Liver (tissue), 9 donors: ENCODE data around the gene GPS2. TPM values are rescaled to one million over a fixed set of nuclear protein-coding genes. Genes with fewer than 3 reads are reported as not detected.
A peak's percentile ranks its signal among the peaks of the same experiment; 100 is the strongest.

ENCODE experiments used
- DNase-seq: peaks from one replicate; pipeline ENCODE4 v3.0.0-alpha.2; 2017; ENCODE audit warnings: low spot score
- H3K27ac ChIP-seq, 2 donors: one replicate each; pipeline ENCODE4 v1.7.0; 2013; ENCODE audit warnings: inconsistent platforms in 2 of 2, low read length in 2 of 2, control low read depth in 1 of 2, low read depth in 1 of 2, mild to moderate bottlenecking in 1 of 2
- H3K27me3 ChIP-seq, 4 donors: one replicate each; pipeline versions ENCODE4 v1.6.1 to v1.7.0; 2013; ENCODE audit warnings: low read length in 3 of 4, inconsistent platforms in 1 of 4, mild to moderate bottlenecking in 1 of 4, moderate library complexity in 1 of 4; ENCODE audit not compliant: control insufficient read depth in 4 of 4, insufficient read depth in 4 of 4
- H3K36me3 ChIP-seq, 4 donors: one replicate each; pipeline versions ENCODE4 v1.6.1 to v1.7.0; 2013; ENCODE audit warnings: low read length in 3 of 4, mild to moderate bottlenecking in 3 of 4, low read depth in 1 of 4, moderate library complexity in 1 of 4; ENCODE audit not compliant: control insufficient read depth in 4 of 4, insufficient read depth in 3 of 4
- H3K4me1 ChIP-seq, 4 donors: one replicate each; pipeline versions ENCODE4 v1.6.1 to v1.7.0; 2013; ENCODE audit warnings: low read length in 3 of 4, mild to moderate bottlenecking in 3 of 4, moderate library complexity in 1 of 4; ENCODE audit not compliant: control insufficient read depth in 4 of 4, insufficient read depth in 4 of 4
- H3K4me3 ChIP-seq, 3 donors: one replicate each; pipeline versions ENCODE4 v1.6.1 to v1.7.0; 2013; ENCODE audit warnings: low read length in 3 of 3, control low read depth in 1 of 3, low read depth in 1 of 3, mild to moderate bottlenecking in 1 of 3
- H3K9ac ChIP-seq, 2 donors: one replicate each; pipeline ENCODE4 v1.7.0; 2013; ENCODE audit warnings: low read length in 2 of 2, mild to moderate bottlenecking in 2 of 2, moderate library complexity in 2 of 2, control low read depth in 1 of 2, low read depth in 1 of 2
- H3K9me3 ChIP-seq, 4 donors: one replicate each; pipeline versions ENCODE4 v1.6.1 to v1.7.0; 2013; ENCODE audit warnings: low read length in 3 of 4; ENCODE audit not compliant: control insufficient read depth in 4 of 4
- EGR1 ChIP-seq, 2 donors: IDR thresholded peaks; 2 replicates each; pipeline ENCODE4 v1.6.1; 2016 to 2018; ENCODE audit warnings: antibody characterized with exemption in 2 of 2, low read depth in 2 of 2
- FOXA1 ChIP-seq: IDR thresholded peaks from 2 replicates; pipeline ENCODE4 v1.6.1; 2016; ENCODE audit warnings: antibody characterized with exemption
- FOXA2 ChIP-seq: IDR thresholded peaks from 2 replicates; pipeline ENCODE4 v1.6.1; 2016; ENCODE audit warnings: antibody characterized with exemption
- HNF4A ChIP-seq, 2 donors: conservative IDR thresholded peaks; 2 replicates each; pipeline ENCODE4 v1.6.1; 2016; ENCODE audit warnings: antibody characterized with exemption in 2 of 2, mild to moderate bottlenecking in 2 of 2
- HNF4G ChIP-seq: IDR thresholded peaks from 2 replicates; pipeline ENCODE4 v1.6.1; 2016; ENCODE audit warnings: antibody characterized with exemption
- JUND ChIP-seq, 2 donors: IDR thresholded peaks; 2 replicates each; pipeline ENCODE4 v1.6.1; 2016; ENCODE audit warnings: antibody characterized with exemption in 2 of 2
- NR2F2 ChIP-seq: IDR thresholded peaks from 2 replicates; pipeline ENCODE4 v1.6.1; 2016; ENCODE audit warnings: antibody characterized with exemption
- RAD21 ChIP-seq, 2 donors: IDR thresholded peaks; 2 replicates each; pipeline ENCODE4 v1.6.1; 2016; ENCODE audit warnings: antibody characterized with exemption in 2 of 2, mild to moderate bottlenecking in 2 of 2
- RXRA ChIP-seq, 2 donors: IDR thresholded peaks; 2 replicates each; pipeline ENCODE4 v1.6.1; 2017 to 2018; ENCODE audit warnings: antibody characterized with exemption in 2 of 2, mild to moderate bottlenecking in 1 of 2
- SP1 ChIP-seq: IDR thresholded peaks from 2 replicates; pipeline ENCODE4 v1.6.1; 2018; ENCODE audit warnings: antibody characterized with exemption, mild to moderate bottlenecking
- TAF1 ChIP-seq: conservative IDR thresholded peaks from 2 replicates; pipeline ENCODE4 v1.6.1; 2016; ENCODE audit warnings: antibody characterized with exemption, mild to moderate bottlenecking
- YY1 ChIP-seq: IDR thresholded peaks from 2 replicates; pipeline ENCODE4 v1.6.1; 2016; ENCODE audit warnings: antibody characterized with exemption, mild to moderate bottlenecking
- WGBS: extraction: QIAGEN DNeasy Blood & Tissue Kit; methylation state at CpG from one replicate; pipeline ENCODE4 v1.1.7; 2013; 5-methylcytosine and 5-hydroxymethylcytosine counted together
- polyA plus RNA-seq, 2 donors: library from polyadenylated mRNA; stranded (reverse) in 1 of 2; unstranded in 1 of 2; fragments of 200-250 nt in 1 of 2; fragments of >200 nt in 1 of 2; fragmentation: Nextera tagmentation in 1 of 2; extraction: Ambion mirVana in 1 of 2; gene quantifications; one replicate each; pipeline versions ENCODE4 v1.2.1 to v1.2.3, GENCODE V29; 2013 to 2015
- total RNA-seq, 2 donors: library from RNA; depleted of rRNA; stranded (reverse); fragments of >200 nt; gene quantifications; one replicate each; pipeline ENCODE4 v1.2.3, GENCODE V29; 2014
- TF ChIP-seq, protein P1 (sequence below): IDR thresholded peaks from 2 replicates; pipeline ENCODE4 v1.6.1; 2016; ENCODE audit warnings: antibody characterized with exemption, mild to moderate bottlenecking
- TF ChIP-seq, protein P2 (sequence below): IDR thresholded peaks from 2 replicates; pipeline ENCODE4 v1.6.1; 2016; ENCODE audit warnings: antibody characterized with exemption
- TF ChIP-seq, protein P3 (sequence below): IDR thresholded peaks from 2 replicates; pipeline ENCODE4 v1.6.1; 2016; ENCODE audit warnings: antibody characterized with exemption
- TF ChIP-seq, protein P4 (sequence below): fragments of 150-350 bp; IDR thresholded peaks from 2 replicates; pipeline ENCODE4 v1.5.1; 2017; ENCODE audit warnings: improper control_type of control experiment, low read depth, low read length; ENCODE audit not compliant: missing input control
- TF ChIP-seq, protein P5 (sequence below): IDR thresholded peaks from 2 replicates; pipeline ENCODE4 v1.6.1; 2016; ENCODE audit warnings: antibody characterized with exemption
- donor health status: healthy.
- donor health status: healthy.
- donor health status: healthy.
- donor health status: healthy.
- donor health status: healthy.

GPS2 gene
- total and polyA plus RNA-seq, 4 donors, result 20.8 to 43.1 (median 22.8) TPM

DNA sequence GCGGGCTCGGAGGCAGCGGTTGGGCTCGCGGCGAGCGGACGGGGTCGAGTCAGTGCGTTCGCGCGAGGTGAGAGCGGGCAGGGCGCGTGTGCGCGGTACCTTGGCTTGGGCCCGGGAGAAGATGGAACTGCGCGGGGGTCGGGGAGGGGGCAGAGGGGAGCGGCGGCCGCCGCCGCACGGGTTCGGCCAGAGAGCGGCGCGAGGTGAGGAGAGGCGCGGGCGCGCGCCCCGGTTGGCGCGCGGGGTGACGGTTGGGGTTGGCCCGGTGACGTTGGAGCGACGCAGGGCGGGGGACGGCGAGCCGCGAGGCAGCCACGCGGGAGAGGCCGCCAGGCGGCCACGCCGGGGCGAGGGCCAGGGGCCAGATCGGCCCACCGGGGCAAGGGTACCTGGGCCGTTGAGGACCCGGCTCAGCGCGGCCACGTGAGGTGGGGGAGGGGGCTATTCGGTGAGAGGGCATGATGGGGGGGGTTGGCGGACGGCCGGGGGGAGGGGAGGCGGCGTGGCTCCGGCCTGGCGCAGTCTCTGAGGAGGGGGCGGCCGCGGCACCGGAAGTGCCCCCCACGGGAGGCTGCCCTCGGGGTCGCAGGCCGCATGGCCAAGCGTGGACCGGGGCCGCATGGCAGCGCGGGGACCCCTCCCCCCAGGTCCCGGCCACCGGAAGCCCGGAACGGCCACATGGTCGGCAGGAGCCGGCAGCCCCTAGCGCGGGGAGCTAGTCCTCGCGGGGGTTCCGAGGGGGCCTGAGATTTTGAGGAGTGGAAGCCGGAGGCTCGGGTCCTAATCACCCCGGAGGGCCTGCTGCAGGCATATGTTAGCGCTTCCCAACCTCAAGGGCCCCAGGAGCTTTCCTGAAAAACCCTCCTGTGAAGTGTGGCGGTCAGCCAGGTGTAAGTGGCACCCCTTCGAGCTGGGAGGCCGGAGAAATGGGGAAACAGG, 7.2 kb downstream of the GPS2 start:
- H3K4me1 ChIP-seq, result peaks cover 7 to 33% (median 21%) of the 10 kb centered on the region in 4 donors
- H3K36me3 ChIP-seq, result peaks cover 16 to 31% (median 28%) of the 10 kb centered on the region in 4 donors
- under 1% methylated on average over 104 of the region's 104 CpGs for WGBS
- peak; percentile 59 for DNase-seq
- peak overlapping the region; percentile 83 to 96 for H3K9ac ChIP-seq
- H3K27ac ChIP-seq, result peak overlapping the region; percentile 96 to 99
- peak overlapping the region; percentile 92 to 95 (median 93) for H3K4me3 ChIP-seq
- no peaks in the 10 kb centered on the region for H3K9me3 ChIP-seq
- TF ChIP-seq, protein P1, sequence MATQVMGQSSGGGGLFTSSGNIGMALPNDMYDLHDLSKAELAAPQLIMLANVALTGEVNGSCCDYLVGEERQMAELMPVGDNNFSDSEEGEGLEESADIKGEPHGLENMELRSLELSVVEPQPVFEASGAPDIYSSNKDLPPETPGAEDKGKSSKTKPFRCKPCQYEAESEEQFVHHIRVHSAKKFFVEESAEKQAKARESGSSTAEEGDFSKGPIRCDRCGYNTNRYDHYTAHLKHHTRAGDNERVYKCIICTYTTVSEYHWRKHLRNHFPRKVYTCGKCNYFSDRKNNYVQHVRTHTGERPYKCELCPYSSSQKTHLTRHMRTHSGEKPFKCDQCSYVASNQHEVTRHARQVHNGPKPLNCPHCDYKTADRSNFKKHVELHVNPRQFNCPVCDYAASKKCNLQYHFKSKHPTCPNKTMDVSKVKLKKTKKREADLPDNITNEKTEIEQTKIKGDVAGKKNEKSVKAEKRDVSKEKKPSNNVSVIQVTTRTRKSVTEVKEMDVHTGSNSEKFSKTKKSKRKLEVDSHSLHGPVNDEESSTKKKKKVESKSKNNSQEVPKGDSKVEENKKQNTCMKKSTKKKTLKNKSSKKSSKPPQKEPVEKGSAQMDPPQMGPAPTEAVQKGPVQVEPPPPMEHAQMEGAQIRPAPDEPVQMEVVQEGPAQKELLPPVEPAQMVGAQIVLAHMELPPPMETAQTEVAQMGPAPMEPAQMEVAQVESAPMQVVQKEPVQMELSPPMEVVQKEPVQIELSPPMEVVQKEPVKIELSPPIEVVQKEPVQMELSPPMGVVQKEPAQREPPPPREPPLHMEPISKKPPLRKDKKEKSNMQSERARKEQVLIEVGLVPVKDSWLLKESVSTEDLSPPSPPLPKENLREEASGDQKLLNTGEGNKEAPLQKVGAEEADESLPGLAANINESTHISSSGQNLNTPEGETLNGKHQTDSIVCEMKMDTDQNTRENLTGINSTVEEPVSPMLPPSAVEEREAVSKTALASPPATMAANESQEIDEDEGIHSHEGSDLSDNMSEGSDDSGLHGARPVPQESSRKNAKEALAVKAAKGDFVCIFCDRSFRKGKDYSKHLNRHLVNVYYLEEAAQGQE, result no peak
- TF ChIP-seq TAF1 (no peak), FOXA2 (no peak), YY1 (no peak), JUND (IDR thresholded peaks at IDR 0.05) (no peak), NR2F2 (no peak), SP1 (no peak), HNF4A (conservative IDR thresholded peaks at IDR 0.05) (no peak), HNF4G (no peak), RXRA (IDR thresholded peaks at IDR 0.05) (no peak), RAD21 (IDR thresholded peaks at IDR 0.05) (no peak)
- no peaks in the 10 kb centered on the region for H3K27me3 ChIP-seq

DNA sequence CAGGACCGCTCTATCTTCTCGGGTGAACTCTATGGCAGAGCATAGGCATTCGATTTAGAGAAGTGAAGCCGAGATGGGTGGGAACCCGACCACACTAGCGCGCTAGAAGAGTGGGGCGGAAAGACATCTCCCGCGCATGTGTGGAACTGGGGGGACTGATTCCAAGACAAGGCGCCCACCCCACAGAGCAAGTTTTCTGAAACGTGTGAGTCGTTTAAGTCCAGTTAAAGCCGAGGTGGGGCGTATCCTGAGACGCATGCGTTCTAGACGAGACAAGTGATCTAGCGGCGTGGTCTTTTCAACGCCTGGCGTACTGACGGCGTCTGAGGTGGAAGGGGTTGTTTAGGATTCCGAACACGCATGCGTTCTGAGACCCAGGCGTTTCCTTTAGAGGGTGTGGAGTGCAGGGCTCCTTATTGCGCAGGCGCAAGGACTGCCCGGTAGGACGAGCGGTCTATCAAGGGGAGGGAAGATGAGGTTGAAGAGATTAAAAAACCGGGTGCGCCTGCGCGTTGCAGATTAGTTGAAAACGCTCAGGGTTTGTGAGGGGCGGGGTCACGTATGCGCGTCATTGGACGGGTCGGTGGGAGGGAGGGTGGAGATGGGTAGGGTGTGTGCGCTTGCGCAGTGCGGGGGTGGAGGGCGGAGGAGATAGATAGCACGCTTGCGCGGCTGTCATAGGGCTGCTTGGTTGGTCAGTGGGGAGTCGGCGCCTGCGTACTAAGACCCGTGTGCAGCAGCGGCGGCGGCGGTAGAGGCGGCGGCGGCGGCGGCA, 8.1 kb downstream of the GPS2 start, which contains the start of gene EIF5A:
EIF5A (plus strand) TSS at position 718 of the 775 bp plus-strand sequence. CDS start 2,008 bp downstream, outside the sequence.
- H3K36me3 ChIP-seq, result peaks cover 12 to 24% (median 23%) of the 10 kb centered on the region in 4 donors
- H3K9ac ChIP-seq, result peak within 1 kb of the TSS; percentile 85 to 96
- H3K4me3 ChIP-seq, result peak within 1 kb of the TSS; percentile 92 to 95 (median 93)
- H3K27ac ChIP-seq, result peak within 1 kb of the TSS; percentile 96 to 99
- DNase-seq, result peak; percentile 100
- H3K4me1 ChIP-seq, result peaks cover 7 to 28% (median 19%) of the 10 kb centered on the region in 4 donors
- no peaks in the 10 kb centered on the region for H3K27me3 ChIP-seq
- H3K9me3 ChIP-seq, result no peaks in the 10 kb centered on the region
- under 1% methylated on average over 64 of the region's 64 CpGs for WGBS
- peak; percentile 98 to 100 for TF ChIP-seq EGR1 (IDR thresholded peaks at IDR 0.05; ENCODE audit: low read depth in 2 of 2)
- peak; percentile 67 to 68 for TF ChIP-seq RXRA (IDR thresholded peaks at IDR 0.05)
- peak; percentile 28 to 40 for TF ChIP-seq HNF4A (conservative IDR thresholded peaks at IDR 0.05)
- TF ChIP-seq FOXA2, result no peak
- TF ChIP-seq, protein P2, sequence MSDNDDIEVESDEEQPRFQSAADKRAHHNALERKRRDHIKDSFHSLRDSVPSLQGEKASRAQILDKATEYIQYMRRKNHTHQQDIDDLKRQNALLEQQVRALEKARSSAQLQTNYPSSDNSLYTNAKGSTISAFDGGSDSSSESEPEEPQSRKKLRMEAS, result peak; percentile 93
- TF ChIP-seq, protein P3, sequence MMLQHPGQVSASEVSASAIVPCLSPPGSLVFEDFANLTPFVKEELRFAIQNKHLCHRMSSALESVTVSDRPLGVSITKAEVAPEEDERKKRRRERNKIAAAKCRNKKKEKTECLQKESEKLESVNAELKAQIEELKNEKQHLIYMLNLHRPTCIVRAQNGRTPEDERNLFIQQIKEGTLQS, result no peak
- TF ChIP-seq NR2F2, result no peak
- peak; percentile 97 for TF ChIP-seq YY1
- TF ChIP-seq HNF4G, result no peak
- TF ChIP-seq, protein P4, sequence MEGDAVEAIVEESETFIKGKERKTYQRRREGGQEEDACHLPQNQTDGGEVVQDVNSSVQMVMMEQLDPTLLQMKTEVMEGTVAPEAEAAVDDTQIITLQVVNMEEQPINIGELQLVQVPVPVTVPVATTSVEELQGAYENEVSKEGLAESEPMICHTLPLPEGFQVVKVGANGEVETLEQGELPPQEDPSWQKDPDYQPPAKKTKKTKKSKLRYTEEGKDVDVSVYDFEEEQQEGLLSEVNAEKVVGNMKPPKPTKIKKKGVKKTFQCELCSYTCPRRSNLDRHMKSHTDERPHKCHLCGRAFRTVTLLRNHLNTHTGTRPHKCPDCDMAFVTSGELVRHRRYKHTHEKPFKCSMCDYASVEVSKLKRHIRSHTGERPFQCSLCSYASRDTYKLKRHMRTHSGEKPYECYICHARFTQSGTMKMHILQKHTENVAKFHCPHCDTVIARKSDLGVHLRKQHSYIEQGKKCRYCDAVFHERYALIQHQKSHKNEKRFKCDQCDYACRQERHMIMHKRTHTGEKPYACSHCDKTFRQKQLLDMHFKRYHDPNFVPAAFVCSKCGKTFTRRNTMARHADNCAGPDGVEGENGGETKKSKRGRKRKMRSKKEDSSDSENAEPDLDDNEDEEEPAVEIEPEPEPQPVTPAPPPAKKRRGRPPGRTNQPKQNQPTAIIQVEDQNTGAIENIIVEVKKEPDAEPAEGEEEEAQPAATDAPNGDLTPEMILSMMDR, result no peak
- TF ChIP-seq, protein P5, sequence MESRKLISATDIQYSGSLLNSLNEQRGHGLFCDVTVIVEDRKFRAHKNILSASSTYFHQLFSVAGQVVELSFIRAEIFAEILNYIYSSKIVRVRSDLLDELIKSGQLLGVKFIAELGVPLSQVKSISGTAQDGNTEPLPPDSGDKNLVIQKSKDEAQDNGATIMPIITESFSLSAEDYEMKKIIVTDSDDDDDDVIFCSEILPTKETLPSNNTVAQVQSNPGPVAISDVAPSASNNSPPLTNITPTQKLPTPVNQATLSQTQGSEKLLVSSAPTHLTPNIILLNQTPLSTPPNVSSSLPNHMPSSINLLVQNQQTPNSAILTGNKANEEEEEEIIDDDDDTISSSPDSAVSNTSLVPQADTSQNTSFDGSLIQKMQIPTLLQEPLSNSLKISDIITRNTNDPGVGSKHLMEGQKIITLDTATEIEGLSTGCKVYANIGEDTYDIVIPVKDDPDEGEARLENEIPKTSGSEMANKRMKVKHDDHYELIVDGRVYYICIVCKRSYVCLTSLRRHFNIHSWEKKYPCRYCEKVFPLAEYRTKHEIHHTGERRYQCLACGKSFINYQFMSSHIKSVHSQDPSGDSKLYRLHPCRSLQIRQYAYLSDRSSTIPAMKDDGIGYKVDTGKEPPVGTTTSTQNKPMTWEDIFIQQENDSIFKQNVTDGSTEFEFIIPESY, result peak; percentile 83
- no peak for TF ChIP-seq FOXA1
- TF ChIP-seq, protein P1, result peak; percentile 92
- peak; percentile 5 to 20 for TF ChIP-seq RAD21 (IDR thresholded peaks at IDR 0.05)
- peak; percentile 80 for TF ChIP-seq TAF1
- peak; percentile 75 for TF ChIP-seq SP1
